Heart right ventricle (tissue), 16 donors: ENCODE data around the gene SHC2. TPM values are rescaled to one million over a fixed set of nuclear protein-coding genes. Genes with fewer than 3 reads are reported as not detected.

ENCODE experiments used
- ATAC-seq, 8 donors: fragments of 200-7000 bp; cut with Tn5 transposase; one replicate each; pipeline ENCODE4 v1.9.1; 2020; ENCODE audit warnings: mild to moderate bottlenecking in 8 of 8, moderate library complexity in 8 of 8, moderate number of reproducible peaks in 1 of 8
- DNase-seq, 2 donors: peaks; one replicate each; pipeline ENCODE4 v3.0.0-alpha.2; 2020
- H3K27ac ChIP-seq, 10 donors: fragments of 200-600 bp; sonication (generic) in 2 of 10; one replicate each; pipeline versions ENCODE4 v1.5.0 to v1.8.0; 2020 to 2022; ENCODE audit warnings: mild to moderate bottlenecking in 3 of 10
- H3K27me3 ChIP-seq, 7 donors: fragments of 200-600 bp; one replicate each; pipeline ENCODE4 v1.8.0; 2021 to 2022; ENCODE audit warnings: mild to moderate bottlenecking in 2 of 7
- H3K36me3 ChIP-seq, 9 donors: fragments of 200-600 bp; sonication (generic) in 1 of 9; one replicate each; pipeline versions ENCODE4 v1.5.0 to v1.8.0; 2020 to 2022; ENCODE audit warnings: mild to moderate bottlenecking in 2 of 9
- H3K4me1 ChIP-seq, 9 donors: fragments of 200-600 bp; sonication (generic) in 1 of 9; one replicate each; pipeline versions ENCODE4 v1.5.0 to v1.8.0; 2020 to 2022; ENCODE audit warnings: mild to moderate bottlenecking in 4 of 9
- H3K4me3 ChIP-seq, 10 donors: fragments of 200-600 bp; sonication (generic) in 2 of 10; one replicate each; pipeline versions ENCODE4 v1.5.0 to v1.8.0; 2020 to 2022; ENCODE audit warnings: mild to moderate bottlenecking in 7 of 10, moderate library complexity in 2 of 10
- H3K9me3 ChIP-seq, 11 donors: fragments of 200-600 bp in 10 of 11; sonication (generic) in 2 of 11; one replicate each; pipeline versions ENCODE4 v1.5.0 to v1.8.0; 2013 to 2022; ENCODE audit warnings: mild to moderate bottlenecking in 2 of 11, control low read depth in 1 of 11, moderate library complexity in 1 of 11
- WGBS, 2 donors: extraction: QIAGEN DNeasy Blood & Tissue Kit; methylation state at CpG; one replicate each; pipeline ENCODE4 v1.1.7; 2013; ENCODE audit warnings: inconsistent platforms in 1 of 2; 5-methylcytosine and 5-hydroxymethylcytosine counted together
- intact Hi-C, 10 donors: fragments of 100-400 bp; cut with DNase I; formaldehyde crosslinking; loops; one replicate each; pipeline versions ENCODE4 v1.11.1 to v1.14.2; 2022
- polyA plus RNA-seq, 2 donors: library from polyadenylated mRNA; stranded (reverse); fragments of 200-250 nt; gene quantifications; one replicate each; pipeline ENCODE4 v1.2.3, GENCODE V29; 2013
- total RNA-seq, 10 donors: library from RNA; stranded (reverse); fragmentation: NEBNext Ultra II Directional in 3 of 10; extraction: Animal tissue kit (Norgen Biotek cat#: 25700) in 3 of 10; gene quantifications; one replicate each; pipeline versions ENCODE4 v1.2.1 to v1.2.4, GENCODE V29; 2021 to 2023
- TF ChIP-seq, protein P1 (sequence below), 9 donors: fragments of 200-600 bp; sonication (generic) in 2 of 9; IDR thresholded peaks; one replicate each; pipeline versions ENCODE4 v1.5.0 to v1.8.0; 2021 to 2022; ENCODE audit warnings: antibody characterized with exemption in 9 of 9, mild to moderate bottlenecking in 5 of 9, moderate library complexity in 1 of 9
- donor health status: Arrhythmogenic right ventricular cardiomyopathy.
- donor health status: ischemic (EF 13 %, LVEDD 7.1; RV severe dilation, severe dysfunction).
- donor health status: healthy with polysubstance abuse.
- donor health status: DM: no; HTN: yes; CAD: no.
- donor health status: DM: no; HTN: no; CAD: no.
- donor health status: ischemic (EF 25% LVEDD 6.9; RV normal size, moderate dysfunction).
- donor health status: ischemic (EF 25% LVEDD 5.7; RV mildly dilated, moderate dysfunction).
- donor health status: healthy.
- donor health status: DM: yes; HTN: yes; CAD: no.
- donor health status: Ischemic cardiomyopathy.
- donor health status: ischemic (EF 35%, LVEDD 5.7; RV mildly dilated, moderate dysfunction).
- donor health status: nonischemic (EF 11% LVEDD 7.7; RV severe dilation, severe dysfunction).
- donor health status: DM: yes; HTN: yes; CAD: no.
- donor health status: PGD.
- donor health status: ischemic (EF 29% LVEDD 5.4; RV normal size, mild dysfunction).
- donor health status: nonischemic (EF 23%, LVEDD 6.1; RV moderate dilation, normal function).

Gene SHC2
- total and polyA plus RNA-seq, 12 donors: 7.7 to 33.5 (median 12.4) TPM

DNA sequence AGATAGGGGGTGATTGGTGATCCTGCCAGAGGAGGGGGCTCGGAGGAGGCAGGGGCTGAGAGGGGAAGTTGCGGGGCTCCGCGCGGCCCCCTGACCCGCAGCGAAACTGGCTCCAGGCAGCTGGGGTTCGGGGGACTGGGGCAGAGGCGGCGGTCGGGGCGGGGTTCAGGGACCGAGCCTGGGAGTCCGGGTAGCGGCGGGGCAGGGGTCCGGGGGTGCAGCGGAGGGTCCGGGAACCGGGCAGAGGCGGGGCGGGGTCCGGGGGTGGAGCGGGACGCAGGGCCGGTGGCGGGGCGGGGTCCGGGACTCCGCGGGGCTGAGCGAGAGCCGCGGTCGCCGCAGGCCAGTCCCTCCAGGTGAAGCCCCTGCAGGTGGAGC lies 36.6 kb upstream of the SHC2 start:
- Histone ChIP-seq H3K4me1 (peaks cover 4 to 30% (median 12%) of the 10 kb centered on the region in 9 donors), H3K4me3 (peak overlapping the region in 4 of 10 donors; percentile 18 to 29 (median 20)), H3K9me3 (peaks cover 0 to 4% (median 0%) of the 10 kb centered on the region in 11 donors), H3K27ac (no peak overlapping the region), H3K27me3 (peaks cover 12 to 50% (median 37%) of the 10 kb centered on the region in 7 donors), H3K36me3 (no peaks in the 10 kb centered on the region)
- ATAC-seq (no peak), DNase-seq (no peak)
- WGBS, 2 donors: 0 to 2% methylated on average over 11 to 36 of the region's 36 CpGs
- intact Hi-C loops: no loop called here
- TF ChIP-seq, protein P1, sequence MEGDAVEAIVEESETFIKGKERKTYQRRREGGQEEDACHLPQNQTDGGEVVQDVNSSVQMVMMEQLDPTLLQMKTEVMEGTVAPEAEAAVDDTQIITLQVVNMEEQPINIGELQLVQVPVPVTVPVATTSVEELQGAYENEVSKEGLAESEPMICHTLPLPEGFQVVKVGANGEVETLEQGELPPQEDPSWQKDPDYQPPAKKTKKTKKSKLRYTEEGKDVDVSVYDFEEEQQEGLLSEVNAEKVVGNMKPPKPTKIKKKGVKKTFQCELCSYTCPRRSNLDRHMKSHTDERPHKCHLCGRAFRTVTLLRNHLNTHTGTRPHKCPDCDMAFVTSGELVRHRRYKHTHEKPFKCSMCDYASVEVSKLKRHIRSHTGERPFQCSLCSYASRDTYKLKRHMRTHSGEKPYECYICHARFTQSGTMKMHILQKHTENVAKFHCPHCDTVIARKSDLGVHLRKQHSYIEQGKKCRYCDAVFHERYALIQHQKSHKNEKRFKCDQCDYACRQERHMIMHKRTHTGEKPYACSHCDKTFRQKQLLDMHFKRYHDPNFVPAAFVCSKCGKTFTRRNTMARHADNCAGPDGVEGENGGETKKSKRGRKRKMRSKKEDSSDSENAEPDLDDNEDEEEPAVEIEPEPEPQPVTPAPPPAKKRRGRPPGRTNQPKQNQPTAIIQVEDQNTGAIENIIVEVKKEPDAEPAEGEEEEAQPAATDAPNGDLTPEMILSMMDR (IDR thresholded peaks at IDR 0.05): no peak

GRCh38 chr19:496986-497385 lies 36.2 kb upstream of the SHC2 start:
- TF ChIP-seq, protein P1 (IDR thresholded peaks at IDR 0.05): no peak
- no peaks in the 10 kb centered on the region for H3K9me3 ChIP-seq
- no peak for ATAC-seq
- intact Hi-C loops: no loop called here
- no peak for DNase-seq
- no peak overlapping the region for H3K4me3 ChIP-seq
- peaks cover 4 to 30% (median 12%) of the 10 kb centered on the region in 9 donors for H3K4me1 ChIP-seq
- no peaks in the 10 kb centered on the region for H3K36me3 ChIP-seq
- no peak overlapping the region for H3K27ac ChIP-seq
- 10 to 11% methylated on average over 14 to 16 of the region's 18 CpGs for whole genome bisulfite sequencing, 2 donors
- H3K27me3 ChIP-seq: peaks cover 12 to 50% (median 37%) of the 10 kb centered on the region in 7 donors

DNA sequence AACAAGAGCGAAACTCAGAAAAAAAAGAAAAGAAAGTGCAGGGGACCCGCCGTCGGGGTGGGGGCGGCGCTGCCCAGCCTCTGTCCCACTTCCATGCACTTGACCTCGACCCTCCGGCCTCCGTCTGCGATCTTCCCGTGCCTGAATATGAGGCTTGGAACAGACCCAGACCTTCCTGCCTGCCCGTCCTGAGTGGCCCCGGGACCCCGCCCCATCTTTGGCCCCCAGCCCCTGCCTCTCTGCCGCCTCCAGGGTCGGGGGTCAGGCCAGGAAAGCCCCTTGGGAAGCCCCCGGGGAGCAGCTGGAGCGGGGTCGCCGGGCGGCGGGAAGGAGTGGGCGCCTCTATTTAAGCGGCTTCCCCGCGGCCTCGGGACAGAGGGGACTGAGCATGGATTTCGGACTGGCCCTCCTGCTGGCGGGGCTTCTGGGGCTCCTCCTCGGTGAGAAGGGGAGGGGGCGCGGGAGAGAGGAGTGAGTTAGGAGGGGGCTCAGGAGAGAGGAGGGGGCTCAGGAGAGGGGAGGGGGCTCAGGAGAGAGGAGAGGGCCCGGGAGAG lies 35.4 kb upstream of the SHC2 start, which contains the start of gene MADCAM1:
Gene MADCAM1 (plus strand): TSS at position 375 of the 554 bp plus-strand sequence. CDS start 14 bp downstream, at position 389.
- TF ChIP-seq, protein P1 (IDR thresholded peaks at IDR 0.05): no peak
- intact Hi-C loops: no loop called here
- Histone ChIP-seq H3K4me3 (no peak within 1 kb of the TSS), H3K27ac (no peak within 1 kb of the TSS), H3K4me1 (peaks cover 4 to 30% (median 12%) of the 10 kb centered on the region in 9 donors), H3K36me3 (no peaks in the 10 kb centered on the region), H3K27me3 (peaks cover 12 to 47% (median 37%) of the 10 kb centered on the region in 7 donors), H3K9me3 (no peaks in the 10 kb centered on the region)
- WGBS, 2 donors: 6 to 8% methylated on average over 31 to 32 of the region's 33 CpGs
- no peak for ATAC-seq
- peak in 1 of 2 donors; percentile 6 for DNase-seq

GRCh38 chr19:495402-496111 lies 34.7 kb upstream of the SHC2 start:
- Histone ChIP-seq H3K4me3 (no peak overlapping the region), H3K27me3 (peaks cover 12 to 44% (median 37%) of the 10 kb centered on the region in 7 donors), H3K9me3 (no peaks in the 10 kb centered on the region), H3K27ac (no peak overlapping the region), H3K36me3 (no peaks in the 10 kb centered on the region), H3K4me1 (peaks cover 4 to 30% (median 12%) of the 10 kb centered on the region in 9 donors)
- intact Hi-C loops: no loop called here
- peak in 2 of 8 donors; percentile 35 to 37 for ATAC-seq
- TF ChIP-seq, protein P1 (IDR thresholded peaks at IDR 0.05): peak; percentile 51 to 83 (median 71)
- 18 to 21% methylated on average over 32 of the region's 32 CpGs for WGBS, 2 donors
- DNase-seq: peak in 1 of 2 donors; percentile 11
